Left lung (tissue), 10 donors: ENCODE data around the gene TNIK. TPM values are rescaled to one million over a fixed set of nuclear protein-coding genes. Genes with fewer than 3 reads are reported as not detected.
A peak's percentile ranks its signal among the peaks of the same experiment; 100 is the strongest.

ENCODE experiments used
- ATAC-seq: fragments of 200-7000 bp; cut with Tn5 transposase; one replicate; pipeline ENCODE4 v1.9.1; 2020; ENCODE audit warnings: moderate library complexity
- DNase-seq, 4 donors: peaks; one replicate each; pipeline ENCODE4 v3.0.0-alpha.2; 2013 to 2020
- H3K27ac ChIP-seq, 2 donors: fragments of 200-600 bp; sonication (generic) in 1 of 2; one replicate each; pipeline versions ENCODE4 v1.5.0 to v1.8.0; 2020 to 2021
- H3K27me3 ChIP-seq, 2 donors: fragments of 200-600 bp; sonication (generic) in 1 of 2; one replicate each; pipeline versions ENCODE4 v1.5.0 to v1.8.0; 2020 to 2021
- H3K36me3 ChIP-seq, 2 donors: fragments of 200-600 bp; sonication (generic) in 1 of 2; one replicate each; pipeline versions ENCODE4 v1.5.0 to v1.8.0; 2020 to 2021
- H3K4me1 ChIP-seq, 2 donors: fragments of 200-600 bp; one replicate each; pipeline ENCODE4 v1.8.0; 2021
- H3K4me3 ChIP-seq, 2 donors: fragments of 200-600 bp; sonication (generic) in 1 of 2; one replicate each; pipeline versions ENCODE4 v1.5.0 to v1.8.0; 2020 to 2021; ENCODE audit warnings: mild to moderate bottlenecking in 1 of 2
- H3K9me3 ChIP-seq, 2 donors: fragments of 200-600 bp; sonication (generic) in 1 of 2; one replicate each; pipeline versions ENCODE4 v1.5.0 to v1.8.0; 2020 to 2021
- CTCF ChIP-seq, 2 donors: fragments of 200-600 bp; sonication (generic) in 1 of 2; IDR thresholded peaks; one replicate each; pipeline versions ENCODE4 v1.5.0 to v1.8.0; 2021; ENCODE audit warnings: antibody characterized with exemption in 2 of 2
- intact Hi-C, 2 donors: fragments of 100-400 bp; cut with DNase I; formaldehyde crosslinking; loops; one replicate each; pipeline versions ENCODE4 v1.11.2 to v1.14.2; 2022
- polyA plus RNA-seq, 6 donors: library from polyadenylated mRNA; unstranded; fragments of 120-200 nt; gene quantifications; one replicate each; pipeline ENCODE4 v1.2.1, GENCODE V29; 2013; ENCODE audit not compliant: insufficient read length in 6 of 6
- total RNA-seq, 2 donors: library from RNA; stranded (reverse); fragmentation: NEBNext Ultra II Directional; extraction: Animal tissue kit (Norgen Biotek cat#: 25700); gene quantifications; one replicate each; pipeline ENCODE4 v1.2.1, GENCODE V29; 2021
- donor health status: DM: no; HTN: yes; CAD: no.
- donor health status: DM: no; HTN: no; CAD: no.

Gene TNIK
- total and polyA plus RNA-seq, 8 donors, result 14.8 to 42.0 (median 17.4) TPM

- Histone ChIP-seq H3K4me3 (no peak overlapping the region), H3K27me3 (no peaks in the 10 kb centered on the region), H3K27ac (no peak overlapping the region), H3K4me1 (peaks cover 0 to 18% of the 10 kb centered on the region in 2 donors), H3K36me3 (no peaks in the 10 kb centered on the region), H3K9me3 (no peaks in the 10 kb centered on the region)
- intact Hi-C loops, result no loop called here
- ATAC-seq (peak; percentile 28), DNase-seq (peak in 1 of 4 donors; percentile 38)
- no peak for TF ChIP-seq CTCF (IDR thresholded peaks at IDR 0.05)
Observed at GRCh38 chr3:171266034-171266739, 194.0 kb downstream of the TNIK start.

- intact Hi-C loops, result no loop called here
- Histone ChIP-seq H3K4me1 (peaks cover 0 to 18% of the 10 kb centered on the region in 2 donors), H3K9me3 (no peaks in the 10 kb centered on the region), H3K36me3 (no peaks in the 10 kb centered on the region), H3K27me3 (no peaks in the 10 kb centered on the region), H3K27ac (no peak overlapping the region), H3K4me3 (no peak overlapping the region)
- no peak for TF ChIP-seq CTCF (IDR thresholded peaks at IDR 0.05)
- no peak for DNase-seq
- no peak for ATAC-seq
Observed at GRCh38 chr3:171264758-171265157, 195.4 kb downstream of the TNIK start.

GRCh38 chr3:171262431-171262830 lies 197.8 kb downstream of the TNIK start:
- DNase-seq, result no peak
- intact Hi-C loops, result no loop called here

GRCh38 chr3:171261487-171261886 lies 198.7 kb downstream of the TNIK start:
- intact Hi-C loops, result no loop called here
- no peak for DNase-seq
- TF ChIP-seq CTCF (IDR thresholded peaks at IDR 0.05), result no peak
- no peaks in the 10 kb centered on the region for H3K9me3 ChIP-seq
- peak; percentile 70 for ATAC-seq
- no peak overlapping the region for H3K4me3 ChIP-seq
- peaks cover 0 to 13% of the 10 kb centered on the region in 2 donors for H3K4me1 ChIP-seq
- no peaks in the 10 kb centered on the region for H3K27me3 ChIP-seq
- H3K36me3 ChIP-seq, result no peaks in the 10 kb centered on the region
- H3K27ac ChIP-seq, result no peak overlapping the region

More at GRCh38 chr3:171262431-171262830, 197.8 kb downstream of the TNIK start:
- Histone ChIP-seq H3K36me3 (no peaks in the 10 kb centered on the region), H3K4me3 (no peak overlapping the region), H3K27ac (no peak overlapping the region), H3K4me1 (peaks cover 0 to 18% of the 10 kb centered on the region in 2 donors), H3K9me3 (no peaks in the 10 kb centered on the region), H3K27me3 (no peaks in the 10 kb centered on the region)
- no peak for TF ChIP-seq CTCF (IDR thresholded peaks at IDR 0.05)
- ATAC-seq, result peak; percentile 58

GRCh38 chr3:171260899-171261298 lies 199.3 kb downstream of the TNIK start:
- Histone ChIP-seq H3K9me3 (no peaks in the 10 kb centered on the region), H3K27me3 (no peaks in the 10 kb centered on the region), H3K4me3 (no peak overlapping the region), H3K4me1 (peaks cover 0 to 7% of the 10 kb centered on the region in 2 donors), H3K36me3 (no peaks in the 10 kb centered on the region), H3K27ac (no peak overlapping the region)
- DNase-seq, result no peak
- intact Hi-C loops, result no loop called here
- TF ChIP-seq CTCF (IDR thresholded peaks at IDR 0.05), result no peak
- ATAC-seq, result no peak
